Lower lobe of right lung (tissue), 2 donors: ENCODE results near the gene PARD6G. TPM values are rescaled to one million over a fixed set of nuclear protein-coding genes. Genes with fewer than 3 reads are reported as not detected.

Experiments used
- ATAC-seq, 2 donors: fragments of 200-7000 bp; cut with Tn5 transposase; one replicate each; pipeline ENCODE4 v1.9.1; 2020 to 2022; ENCODE audit warnings: mild to moderate bottlenecking in 2 of 2, moderate library complexity in 2 of 2
- DNase-seq: peaks from one replicate; pipeline ENCODE4 v3.0.0-alpha.2; 2020
- H3K27ac ChIP-seq: fragments of 200-600 bp; one replicate; pipeline ENCODE4 v1.8.0; 2022
- H3K27me3 ChIP-seq: fragments of 200-600 bp; one replicate; pipeline ENCODE4 v1.8.0; 2022; ENCODE audit warnings: low read depth
- H3K36me3 ChIP-seq: fragments of 200-600 bp; one replicate; pipeline ENCODE4 v1.8.0; 2022; ENCODE audit warnings: mild to moderate bottlenecking
- H3K4me1 ChIP-seq: fragments of 200-600 bp; one replicate; pipeline ENCODE4 v1.8.0; 2022
- H3K4me3 ChIP-seq: fragments of 200-600 bp; one replicate; pipeline ENCODE4 v1.8.0; 2022; ENCODE audit warnings: mild to moderate bottlenecking
- H3K9me3 ChIP-seq: fragments of 200-600 bp; one replicate; pipeline ENCODE4 v1.8.0; 2022
- CTCF ChIP-seq: fragments of 200-600 bp; IDR thresholded peaks from one replicate; pipeline ENCODE4 v1.8.0; 2022; ENCODE audit warnings: antibody characterized with exemption, mild to moderate bottlenecking
- intact Hi-C: fragments of 100-400 bp; cut with DNase I; formaldehyde crosslinking; loops from one replicate; pipeline ENCODE4 v1.11.0; 2022
- total RNA-seq: library from RNA; stranded (reverse); fragmentation: NEBNext Ultra II Directional; extraction: Animal tissue kit (Norgen Biotek cat#: 25700); gene quantifications from one replicate; pipeline ENCODE4 v1.2.1, GENCODE V29; 2021
- donor health status: DM: no; HTN: yes; CAD: no; lungs with severe emphysema.

PARD6G gene
- total RNA-seq, 1 donor from 2014 or later: 7.3 TPM

- peaks cover 7% of the 10 kb centered on the region for H3K27me3 ChIP-seq
- H3K4me3 ChIP-seq: no peak overlapping the region
- intact Hi-C loops: no loop called here
- H3K27ac ChIP-seq: no peak overlapping the region
- peaks cover 7% of the 10 kb centered on the region for H3K4me1 ChIP-seq
- H3K36me3 ChIP-seq: no peaks in the 10 kb centered on the region
- DNase-seq (no peak), ATAC-seq (peak; percentile 59 to 66)
- no peak for TF ChIP-seq CTCF
- H3K9me3 ChIP-seq: no peaks in the 10 kb centered on the region
Measured at GRCh38 chr18:80175451-80176204, 71.7 kb downstream of the PARD6G start.

GRCh38 chr18:80173060-80173459 lies 74.3 kb downstream of the PARD6G start:
- H3K27ac ChIP-seq: no peak overlapping the region
- DNase-seq (peak; percentile 24), ATAC-seq (no peak)
- H3K27me3 ChIP-seq: peaks cover 7% of the 10 kb centered on the region
- no peak overlapping the region for H3K4me3 ChIP-seq
- peaks cover 7% of the 10 kb centered on the region for H3K4me1 ChIP-seq
- no peak for TF ChIP-seq CTCF
- intact Hi-C loops: no loop called here
- H3K36me3 ChIP-seq: no peaks in the 10 kb centered on the region
- no peaks in the 10 kb centered on the region for H3K9me3 ChIP-seq

- H3K4me3 ChIP-seq: no peak overlapping the region
- no peak for TF ChIP-seq CTCF
- no peaks in the 10 kb centered on the region for H3K9me3 ChIP-seq
- ATAC-seq (no peak), DNase-seq (no peak)
- H3K27me3 ChIP-seq: peaks cover 7% of the 10 kb centered on the region
- intact Hi-C loops: no loop called here
- H3K36me3 ChIP-seq: no peaks in the 10 kb centered on the region
- H3K27ac ChIP-seq: no peak overlapping the region
- H3K4me1 ChIP-seq: peaks cover 7% of the 10 kb centered on the region
Measured at GRCh38 chr18:80172056-80172455, 75.3 kb downstream of the PARD6G start.

- ATAC-seq: peak; percentile 51 to 68
- intact Hi-C loops: no loop called here
- Histone ChIP-seq H3K27ac (no peak overlapping the region), H3K27me3 (peaks cover 7% of the 10 kb centered on the region), H3K4me3 (peak overlapping the region; percentile 18), H3K36me3 (no peaks in the 10 kb centered on the region), H3K4me1 (peaks cover 7% of the 10 kb centered on the region), H3K9me3 (no peaks in the 10 kb centered on the region)
- DNase-seq: peak; percentile 61
- peak; percentile 87 for TF ChIP-seq CTCF
Measured at GRCh38 chr18:80171054-80171872, 76.1 kb downstream of the PARD6G start.

- DNase-seq (peak; percentile 25), ATAC-seq (no peak)
- Histone ChIP-seq H3K36me3 (no peaks in the 10 kb centered on the region), H3K9me3 (peaks cover 4% of the 10 kb centered on the region), H3K27me3 (peaks cover 7% of the 10 kb centered on the region), H3K27ac (no peak overlapping the region), H3K4me1 (peaks cover 7% of the 10 kb centered on the region), H3K4me3 (no peak overlapping the region)
- intact Hi-C loops: no loop called here
- no peak for TF ChIP-seq CTCF
Measured at GRCh38 chr18:80170395-80171053, 76.8 kb downstream of the PARD6G start.
